GM10266 (cell line): ENCODE data around the gene MYF5.

Experiments used
- DNase-seq: peaks from one replicate; pipeline ENCODE4 v3.0.0; 2012; ENCODE audit errors: extremely low spot score
- TF ChIP-seq, protein P1 (sequence below): IDR thresholded peaks from 2 replicates; pipeline ENCODE4 v1.5.1; 2012; ENCODE audit warnings: mild to moderate bottlenecking, low read depth; ENCODE audit not compliant: control insufficient read depth, insufficient read depth; ENCODE audit errors: missing control alignments

MYF5 gene

DNA sequence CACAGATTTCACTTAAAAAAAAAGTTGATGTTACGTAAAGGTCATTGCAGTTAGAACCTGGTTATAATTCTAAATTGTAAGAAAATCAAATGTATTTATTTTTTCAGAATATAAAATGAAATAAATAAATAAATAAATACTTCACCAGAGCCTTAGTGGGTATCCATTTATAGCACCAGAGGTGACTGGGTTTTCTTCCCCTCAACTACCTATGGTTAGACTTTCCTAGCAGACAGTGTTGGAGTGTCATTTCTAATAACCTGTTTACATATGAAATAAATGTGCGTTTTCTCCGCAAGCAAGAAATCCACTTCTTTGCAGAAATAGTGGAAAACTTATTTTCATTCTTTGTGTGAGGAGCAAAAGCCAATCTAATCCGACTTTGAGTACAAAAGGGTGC lies 3.3 kb upstream of the MYF5 start:
- TF ChIP-seq, protein P1, sequence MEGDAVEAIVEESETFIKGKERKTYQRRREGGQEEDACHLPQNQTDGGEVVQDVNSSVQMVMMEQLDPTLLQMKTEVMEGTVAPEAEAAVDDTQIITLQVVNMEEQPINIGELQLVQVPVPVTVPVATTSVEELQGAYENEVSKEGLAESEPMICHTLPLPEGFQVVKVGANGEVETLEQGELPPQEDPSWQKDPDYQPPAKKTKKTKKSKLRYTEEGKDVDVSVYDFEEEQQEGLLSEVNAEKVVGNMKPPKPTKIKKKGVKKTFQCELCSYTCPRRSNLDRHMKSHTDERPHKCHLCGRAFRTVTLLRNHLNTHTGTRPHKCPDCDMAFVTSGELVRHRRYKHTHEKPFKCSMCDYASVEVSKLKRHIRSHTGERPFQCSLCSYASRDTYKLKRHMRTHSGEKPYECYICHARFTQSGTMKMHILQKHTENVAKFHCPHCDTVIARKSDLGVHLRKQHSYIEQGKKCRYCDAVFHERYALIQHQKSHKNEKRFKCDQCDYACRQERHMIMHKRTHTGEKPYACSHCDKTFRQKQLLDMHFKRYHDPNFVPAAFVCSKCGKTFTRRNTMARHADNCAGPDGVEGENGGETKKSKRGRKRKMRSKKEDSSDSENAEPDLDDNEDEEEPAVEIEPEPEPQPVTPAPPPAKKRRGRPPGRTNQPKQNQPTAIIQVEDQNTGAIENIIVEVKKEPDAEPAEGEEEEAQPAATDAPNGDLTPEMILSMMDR, result no peak
- no peak for DNase-seq

DNA sequence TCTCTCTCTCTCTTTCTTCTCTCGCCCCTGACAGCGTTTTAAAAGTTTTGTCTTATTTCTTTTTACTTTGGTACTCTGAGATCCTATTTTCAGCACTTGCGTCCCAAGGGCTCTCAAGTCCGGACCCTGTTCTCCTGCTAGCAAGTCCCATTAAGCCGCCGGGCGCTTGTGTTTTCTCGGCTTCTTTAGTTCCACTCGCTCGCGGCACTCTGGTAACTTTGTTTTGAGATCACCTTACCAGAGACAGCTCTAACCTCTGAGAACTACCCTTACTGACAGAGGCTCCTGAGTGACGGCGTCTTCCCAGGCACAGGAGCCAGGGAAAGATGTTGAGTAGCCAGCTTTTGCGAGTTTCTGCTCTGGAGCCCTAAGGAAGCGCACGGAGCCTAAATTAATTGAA lies 2.7 kb upstream of the MYF5 start:
- TF ChIP-seq, protein P1, result no peak
- no peak for DNase-seq

DNA sequence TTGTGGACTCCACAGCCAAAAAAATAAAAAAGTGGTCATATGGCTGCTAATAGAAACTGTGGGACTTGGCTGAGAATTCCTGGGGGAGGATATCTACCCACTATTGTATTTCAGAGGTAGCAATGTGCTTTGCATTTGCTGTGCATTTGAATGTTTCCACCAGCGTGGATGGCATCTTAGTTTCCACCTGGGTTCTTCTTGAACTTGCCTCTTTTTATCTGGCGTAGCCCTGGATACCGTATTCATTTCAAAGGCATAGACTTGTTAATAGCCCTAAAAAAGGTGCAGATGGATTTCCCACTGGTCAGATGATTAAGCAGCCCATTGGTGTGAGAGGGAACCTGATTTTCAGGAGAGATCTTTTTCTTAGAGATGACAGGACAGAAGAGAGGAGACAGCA lies 1.9 kb upstream of the MYF5 start:
- TF ChIP-seq, protein P1, result no peak
- DNase-seq, result no peak

DNA sequence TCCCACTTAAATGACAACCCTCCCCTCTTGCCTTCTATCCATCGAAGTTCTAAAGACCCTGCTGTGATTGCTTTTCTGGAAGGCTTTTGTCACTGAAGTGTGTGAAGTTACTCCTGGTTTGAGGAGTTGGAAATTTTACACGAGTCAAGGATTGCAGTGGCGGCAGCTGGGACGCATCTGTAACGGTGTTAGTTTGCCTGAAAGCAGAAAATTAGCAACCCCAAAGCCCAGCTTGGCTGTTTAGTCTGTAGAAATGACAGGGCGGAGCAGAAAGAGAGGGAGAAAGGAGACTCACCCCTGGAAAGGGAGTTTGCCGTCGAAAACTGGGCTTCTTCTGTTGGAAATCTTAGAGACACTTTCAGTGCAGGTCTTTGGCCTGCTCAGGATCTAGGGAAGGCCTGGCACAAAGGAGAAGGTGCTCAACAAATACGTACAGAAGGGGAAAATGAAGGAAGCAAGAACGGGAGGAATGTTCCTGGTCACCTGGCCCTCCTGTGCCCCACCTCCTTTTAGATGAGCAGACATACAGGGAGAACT lies 931 bp upstream of the MYF5 start:
- TF ChIP-seq, protein P1, result no peak

DNA sequence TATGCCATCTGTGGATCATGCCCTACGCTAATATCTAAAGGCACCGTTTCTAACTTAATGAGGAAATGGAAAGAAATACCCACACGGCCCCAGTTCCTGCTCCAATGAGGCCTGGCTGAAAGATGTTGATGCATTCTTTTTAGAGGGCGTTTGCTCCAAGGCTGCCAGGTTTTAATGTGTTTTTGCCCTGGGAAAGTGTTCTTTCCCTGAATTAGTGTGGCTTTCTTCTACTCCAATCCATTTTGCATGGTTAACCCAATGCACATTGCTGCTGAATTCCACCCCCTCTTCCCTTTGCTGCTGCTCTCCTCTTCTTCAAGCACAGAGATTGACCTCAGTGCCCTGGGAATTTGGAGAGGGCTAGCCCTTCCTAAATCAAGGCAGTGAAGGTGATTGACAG lies 1.1 kb downstream of the MYF5 start:
- DNase-seq, result no peak
- TF ChIP-seq, protein P1, result no peak

More for the DNA sequence above, 931 bp upstream of the MYF5 start:
- no peak for DNase-seq

DNA sequence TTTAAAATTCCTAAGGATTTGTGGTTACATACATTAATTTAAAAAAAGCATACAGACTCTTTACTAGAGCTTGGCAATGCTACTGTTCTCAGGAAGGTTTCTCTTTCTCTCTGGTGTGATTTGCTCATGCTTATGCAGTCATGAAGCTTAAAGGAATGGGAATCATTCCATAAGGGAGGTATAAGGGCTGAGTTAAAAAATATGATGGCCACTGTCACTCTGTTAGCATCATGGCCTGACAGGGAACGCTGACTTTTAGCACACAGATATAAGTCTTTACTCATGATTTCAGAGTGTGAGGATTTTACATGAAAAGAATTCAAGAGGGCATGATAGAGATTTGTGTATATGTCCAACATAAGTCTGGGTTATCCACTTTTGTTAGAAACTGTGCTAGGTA lies 3.8 kb downstream of the MYF5 start:
- TF ChIP-seq, protein P1, result no peak
- no peak for DNase-seq

DNA sequence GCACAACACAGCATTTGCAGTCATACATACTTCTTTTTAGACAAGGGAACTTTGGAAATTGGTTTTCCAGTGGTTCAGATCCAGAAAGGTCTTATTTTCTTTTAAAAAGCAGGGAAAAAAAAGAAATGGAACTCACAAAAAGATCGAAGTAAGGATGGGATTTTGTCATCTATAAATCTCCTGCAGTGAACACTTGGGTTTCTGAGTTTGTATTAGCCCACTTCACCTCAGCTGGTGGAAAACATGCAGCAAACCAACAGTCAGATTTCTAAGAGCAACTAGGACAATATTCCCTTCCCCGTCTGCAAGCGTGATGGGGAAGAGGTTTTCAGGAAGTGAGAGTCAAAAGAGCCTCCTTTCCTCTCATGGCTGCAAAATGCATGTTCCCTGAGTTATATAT lies 4.6 kb downstream of the MYF5 start:
- DNase-seq, result no peak
- TF ChIP-seq, protein P1, result no peak
